Measurements from ENCODE around the gene PSORS1C2. TPM values are rescaled to one million over a fixed set of nuclear protein-coding genes. Genes with fewer than 3 reads are reported as not detected.
A peak's percentile ranks its signal among the peaks of the same experiment; 100 is the strongest.

The PSORS1C2 gene
- total RNA-seq, 4 donors from 2014 or later, result not detected

DNA sequence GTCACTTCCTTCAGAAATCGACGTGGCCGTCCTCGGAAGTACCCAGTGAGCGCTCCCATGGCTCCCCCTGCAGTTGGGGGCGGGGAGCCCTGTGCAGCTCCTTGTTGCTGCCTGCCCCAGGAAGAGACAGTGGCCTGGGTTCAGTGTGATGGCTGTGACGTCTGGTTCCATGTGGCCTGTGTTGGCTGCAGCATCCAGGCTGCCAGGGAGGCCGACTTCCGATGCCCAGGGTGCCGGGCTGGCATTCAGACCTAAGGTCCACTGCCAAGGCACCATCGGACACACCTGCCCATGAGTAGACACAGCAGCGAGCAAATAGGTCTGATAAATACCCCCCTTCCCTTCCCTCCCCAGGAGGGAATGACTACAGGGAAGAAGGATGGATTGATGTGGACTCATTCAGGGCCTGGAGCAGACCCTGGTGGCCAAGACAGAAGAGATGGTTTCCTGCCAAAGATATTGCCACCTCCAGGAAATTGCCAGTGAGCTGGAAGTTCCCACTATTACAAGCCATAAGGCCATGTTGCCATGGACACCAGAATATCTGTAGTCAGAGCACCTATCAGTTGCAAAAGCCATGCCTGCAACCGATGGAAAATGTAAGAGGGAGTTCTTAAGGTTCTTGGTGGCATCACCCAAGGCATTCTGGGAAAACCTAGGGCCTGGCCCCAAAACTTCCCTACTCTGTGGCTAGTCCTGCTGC, 23.7 kb upstream of the PSORS1C2 start:
- no peak overlapping the region for H3K27ac ChIP-seq
- no peak overlapping the region for H3K4me3 ChIP-seq
- no peaks in the 10 kb centered on the region for H3K4me1 ChIP-seq
- TF ChIP-seq CTCF (IDR thresholded peaks at IDR 0.05) (no peak), POLR2A (IDR thresholded peaks at IDR 0.05) (no peak)
- no peaks in the 10 kb centered on the region for H3K36me3 ChIP-seq
- DNase-seq, result no peak
- intact Hi-C loops (cut with DNase I; ENCODE audit: low total_unique reads), result no loop called here
- H3K27me3 ChIP-seq, result no peaks in the 10 kb centered on the region
- H3K9me3 ChIP-seq, result no peaks in the 10 kb centered on the region

DNA sequence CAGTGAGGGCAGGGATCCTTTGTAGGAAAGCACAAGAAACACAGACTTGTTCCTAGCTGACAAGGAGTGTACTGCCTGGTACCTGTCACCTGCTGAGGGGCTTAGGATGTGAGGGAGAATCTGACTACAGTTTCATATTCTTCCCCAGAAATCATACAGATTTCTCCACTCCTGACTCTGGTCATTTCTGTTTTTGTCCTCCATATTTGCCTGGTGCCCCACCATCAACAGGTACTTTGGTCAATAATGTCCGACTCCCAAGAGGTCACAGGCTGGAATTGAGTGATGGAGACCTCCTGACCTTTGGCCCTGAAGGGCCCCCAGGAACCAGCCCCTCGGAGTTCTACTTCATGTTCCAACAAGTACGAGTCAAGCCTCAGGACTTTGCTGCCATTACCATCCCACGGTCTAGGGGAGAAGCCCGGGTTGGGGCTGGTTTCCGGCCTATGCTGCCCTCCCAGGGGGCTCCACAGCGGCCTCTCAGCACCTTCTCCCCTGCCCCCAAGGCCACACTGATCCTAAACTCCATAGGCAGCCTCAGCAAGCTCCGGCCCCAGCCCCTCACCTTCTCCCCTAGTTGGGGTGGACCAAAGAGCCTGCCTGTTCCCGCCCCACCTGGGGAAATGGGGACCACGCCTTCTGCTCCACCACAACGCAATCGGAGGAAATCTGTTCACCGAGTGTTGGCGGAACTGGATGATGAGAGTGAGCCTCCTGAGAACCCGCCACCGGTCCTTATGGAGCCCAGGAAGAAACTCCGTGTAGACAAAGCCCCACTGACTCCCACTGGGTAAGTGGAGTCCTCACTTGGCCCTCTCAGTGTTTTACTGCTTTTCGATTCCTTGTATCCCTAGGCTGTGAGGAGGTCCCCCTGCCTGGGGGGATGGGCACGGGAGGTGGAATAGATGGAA, 22.6 kb upstream of the PSORS1C2 start:
- H3K4me3 ChIP-seq, result no peak overlapping the region
- intact Hi-C loops (cut with DNase I; ENCODE audit: low total_unique reads), result no loop called here
- no peak for DNase-seq
- no peaks in the 10 kb centered on the region for H3K27me3 ChIP-seq
- H3K36me3 ChIP-seq, result no peaks in the 10 kb centered on the region
- no peaks in the 10 kb centered on the region for H3K9me3 ChIP-seq
- no peaks in the 10 kb centered on the region for H3K4me1 ChIP-seq
- H3K27ac ChIP-seq, result no peak overlapping the region
- no peak for TF ChIP-seq POLR2A (IDR thresholded peaks at IDR 0.05)
- TF ChIP-seq CTCF (IDR thresholded peaks at IDR 0.05), result no peak

DNA sequence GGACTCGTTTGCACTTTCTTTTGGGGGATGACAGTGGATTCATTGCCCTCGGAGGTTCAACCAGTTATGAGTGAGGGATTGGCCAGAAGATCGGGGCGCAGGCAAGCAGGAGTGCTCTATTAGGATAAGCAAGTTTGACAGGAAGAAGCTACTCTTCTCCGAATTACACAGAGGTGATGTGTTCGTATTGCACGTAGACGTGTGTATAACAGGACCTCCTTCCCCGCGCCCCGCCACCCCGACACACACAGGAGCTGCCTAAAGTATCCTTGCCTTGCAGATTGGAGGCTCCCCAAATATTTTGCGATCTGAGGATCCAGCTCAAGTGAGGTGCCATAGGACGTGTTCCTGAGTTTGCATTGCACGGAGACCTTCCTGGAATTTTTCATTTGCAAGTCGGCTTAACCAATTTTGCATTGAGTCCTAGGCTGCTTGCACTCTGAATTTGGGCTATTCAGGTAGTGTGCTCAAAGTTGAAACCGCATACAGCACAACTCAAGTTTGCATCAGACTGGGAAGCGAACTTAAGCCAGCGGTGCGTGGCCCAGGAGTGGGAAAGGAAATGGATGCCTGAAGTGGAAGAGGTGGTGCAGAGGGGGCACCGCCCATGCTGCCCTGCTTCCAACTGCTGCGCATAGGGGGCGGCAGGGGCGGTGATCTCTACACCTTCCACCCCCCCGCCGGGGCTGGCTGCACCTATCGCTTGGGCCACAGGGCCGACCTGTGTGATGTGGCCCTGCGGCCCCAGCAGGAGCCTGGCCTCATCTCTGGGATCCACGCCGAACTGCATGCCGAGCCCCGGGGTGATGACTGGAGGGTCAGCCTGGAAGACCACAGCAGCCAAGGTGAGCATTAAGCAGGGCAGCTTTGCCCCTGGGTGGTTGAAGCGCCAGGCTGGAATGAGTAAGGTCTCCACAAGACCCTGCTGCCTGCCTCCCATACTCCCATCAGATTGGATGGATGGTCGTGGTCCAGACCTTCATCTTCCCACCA, 20.3 kb upstream of the PSORS1C2 start:
- no peaks in the 10 kb centered on the region for H3K36me3 ChIP-seq
- peak overlapping the region; percentile 45 to 72 for H3K27ac ChIP-seq
- H3K4me3 ChIP-seq, result peak overlapping the region; percentile 69 to 78
- intact Hi-C loops (cut with DNase I; ENCODE audit: low total_unique reads), result no loop called here
- TF ChIP-seq POLR2A (IDR thresholded peaks at IDR 0.05) (no peak), CTCF (IDR thresholded peaks at IDR 0.05) (no peak)
- no peaks in the 10 kb centered on the region for H3K27me3 ChIP-seq
- H3K9me3 ChIP-seq, result no peaks in the 10 kb centered on the region
- no peaks in the 10 kb centered on the region for H3K4me1 ChIP-seq
- DNase-seq, result no peak

- H3K4me3 ChIP-seq, result peak within 1 kb of the TSS; percentile 69 to 78
- DNase-seq, result peak; percentile 99 to 100
- no peaks in the 10 kb centered on the region for H3K9me3 ChIP-seq
- H3K4me1 ChIP-seq, result no peaks in the 10 kb centered on the region
- peak within 1 kb of the TSS; percentile 86 to 87 for H3K27ac ChIP-seq
- intact Hi-C loops (cut with DNase I; ENCODE audit: low total_unique reads), result no loop called here
- no peaks in the 10 kb centered on the region for H3K36me3 ChIP-seq
- TF ChIP-seq CTCF (IDR thresholded peaks at IDR 0.05), result peak in 2 of 4 experiments; percentile 3 to 6
- TF ChIP-seq POLR2A (IDR thresholded peaks at IDR 0.05), result peak; percentile 42 to 74
- H3K27me3 ChIP-seq, result no peaks in the 10 kb centered on the region
These were observed 19.4 kb upstream of the PSORS1C2 start, which contains the start of gene TCF19 for GRCh38 chr6:31158140-31158862. TSS of gene TCF19 (plus strand) at chr6:31158589. CDS start at chr6:31159470, 881 bp downstream.
